Dermis microvascular lymphatic vessel endothelial cell (primary cell): ENCODE data around the gene NBEAL2. TPM values are rescaled to one million over a fixed set of nuclear protein-coding genes. Genes with fewer than 3 reads are reported as not detected.
A peak's percentile ranks its signal among the peaks of the same experiment; 100 is the strongest.

ENCODE experiments used
- DNase-seq, 2 donors: peaks; one replicate each; pipeline versions ENCODE4 v3.0.0 to v3.0.0-alpha.2; 2010; ENCODE audit warnings: low read depth in 2 of 2
- total RNA-seq: library from RNA; depleted of rRNA; stranded (reverse); fragments of >200 nt; gene quantifications from 2 replicates; pipeline ENCODE4 v1.2.1, GENCODE V29; 2014

NBEAL2 gene
- total RNA-seq, 1 donor from 2014 or later = 13.5 TPM

DNA sequence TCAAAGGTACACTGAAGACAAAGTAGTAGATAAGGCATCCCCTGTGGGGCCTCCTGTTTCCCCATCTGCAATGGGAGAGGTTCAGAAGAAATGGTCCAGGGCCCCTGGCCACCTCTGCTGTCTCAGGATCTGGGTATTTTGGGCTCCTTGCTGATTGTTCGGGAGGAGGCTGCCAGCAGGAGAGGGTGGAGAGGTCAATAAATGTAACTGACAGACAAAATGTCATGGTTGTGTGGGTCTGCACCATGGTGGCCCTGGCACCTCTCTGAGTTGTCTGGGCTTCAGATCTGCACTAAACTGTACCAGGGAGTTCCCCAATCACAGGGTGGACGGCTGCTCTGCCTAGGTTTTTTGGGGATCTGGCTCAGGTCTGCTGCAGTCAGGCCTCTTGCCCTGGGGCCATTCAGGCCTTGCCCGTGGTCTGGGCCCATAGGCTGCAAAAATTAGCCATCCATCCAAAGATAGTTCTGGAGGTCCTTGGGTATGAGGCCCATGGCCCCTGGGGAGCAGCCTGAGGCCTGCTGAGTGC, 7.4 kb downstream of the NBEAL2 start:
- no peak for DNase-seq

DNA sequence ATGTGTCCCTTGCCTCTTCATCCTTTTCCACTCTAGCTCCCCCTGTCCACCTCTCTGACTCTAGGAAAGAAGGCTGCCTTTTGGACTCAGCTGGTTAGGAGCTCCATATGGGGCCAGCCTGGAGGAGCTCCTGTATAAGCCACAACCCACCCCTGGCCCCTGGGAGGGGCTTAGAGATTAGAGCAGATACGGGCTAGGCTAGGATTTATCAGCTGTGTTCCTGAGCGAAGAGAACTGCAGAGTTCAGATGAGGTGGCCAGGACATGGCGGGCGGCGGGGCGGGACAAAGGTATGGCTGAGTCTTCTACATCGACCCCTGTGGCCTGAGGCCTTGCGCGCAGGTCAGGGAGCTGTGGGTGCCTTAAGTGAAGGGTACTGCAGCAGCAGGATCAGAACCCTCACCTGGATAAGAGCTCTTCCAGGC, 7.9 kb downstream of the NBEAL2 start:
- no peak for DNase-seq

DNA sequence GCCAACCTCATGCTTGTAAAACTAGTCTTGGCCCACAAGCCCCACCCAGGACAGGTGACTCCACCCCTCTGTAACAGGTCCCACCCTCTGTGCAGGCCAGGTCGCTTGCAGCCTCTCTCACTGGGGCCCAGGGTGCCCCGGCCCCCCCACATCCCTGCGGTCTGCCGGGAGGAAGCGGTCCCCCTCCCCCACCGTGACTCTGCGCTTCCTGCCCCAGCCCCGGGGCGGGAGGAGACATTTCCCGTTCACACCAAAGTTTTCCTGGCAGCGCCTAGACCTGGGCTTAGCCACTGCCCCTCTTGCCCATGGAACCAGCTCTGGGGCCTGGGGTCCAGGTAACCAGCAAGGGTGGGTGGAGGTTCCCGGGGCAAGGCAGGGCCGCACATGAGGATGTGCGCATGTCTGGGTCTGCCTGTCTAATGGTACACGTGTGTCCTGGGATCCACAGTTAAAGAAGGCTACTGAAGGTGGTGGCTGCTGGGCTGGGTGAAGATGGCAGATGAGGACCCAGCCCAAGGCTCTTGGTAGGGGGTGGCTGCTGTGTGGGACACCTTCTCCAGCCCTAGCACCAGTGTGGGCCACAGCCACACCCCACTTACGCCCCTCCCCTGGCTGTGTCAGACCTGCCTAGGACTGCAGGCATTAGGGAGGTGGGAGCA, 8.4 kb downstream of the NBEAL2 start:
- DNase-seq = peak in 1 of 2 donors; percentile 61

DNA sequence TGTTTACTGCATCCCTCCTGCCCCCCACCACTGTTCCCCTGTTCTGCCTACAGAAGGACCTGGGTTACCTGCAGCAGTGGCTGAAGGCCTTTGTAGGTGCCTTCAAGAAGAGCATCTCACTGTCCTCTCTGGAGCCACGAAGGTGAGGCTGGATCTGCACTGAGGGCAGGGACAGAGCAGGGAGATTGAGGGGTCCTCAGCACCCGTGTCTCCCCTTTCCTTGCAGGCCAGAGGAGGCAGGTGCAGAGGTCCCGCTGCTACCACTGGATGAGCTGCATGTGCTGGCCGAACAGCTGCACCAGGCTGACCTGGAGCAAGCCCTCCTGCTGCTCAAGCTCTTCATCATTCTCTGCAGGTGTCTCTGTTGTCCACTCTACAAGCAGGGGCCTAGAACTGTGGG, 9.2 kb downstream of the NBEAL2 start:
- DNase-seq = no peak

DNA sequence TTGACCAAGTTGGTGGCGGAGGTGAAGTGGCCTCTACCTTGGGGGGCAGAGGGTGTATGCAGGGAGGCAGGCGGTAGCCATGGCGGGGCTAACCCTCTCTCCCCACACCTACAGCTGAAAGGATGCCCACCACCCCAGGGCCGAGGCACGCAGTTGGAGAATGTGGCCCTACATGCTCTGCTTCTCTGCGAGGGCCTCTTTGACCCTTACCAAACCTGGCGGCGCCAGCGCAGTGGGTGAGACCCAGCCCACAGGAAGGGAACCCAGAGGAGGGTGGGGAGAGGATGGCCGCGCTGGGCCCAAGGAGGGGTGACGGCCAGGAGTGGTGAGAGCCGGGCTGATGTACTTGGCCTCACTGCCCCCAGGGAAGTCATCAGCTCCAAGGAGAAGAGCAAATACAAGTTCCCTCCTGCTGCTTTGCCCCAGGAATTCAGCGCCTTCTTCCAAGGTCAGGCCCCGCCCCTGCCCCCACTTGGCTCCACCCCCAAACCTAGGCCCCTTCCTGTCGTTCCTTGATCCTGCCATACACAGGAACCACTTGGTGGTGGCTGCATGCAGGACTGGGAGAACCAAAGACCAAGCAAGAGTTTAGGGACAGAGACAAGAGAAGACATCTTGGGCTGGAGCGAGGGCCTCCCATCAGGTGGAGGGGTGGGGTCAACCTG, 9.8 kb downstream of the NBEAL2 start:
- no peak for DNase-seq

DNA sequence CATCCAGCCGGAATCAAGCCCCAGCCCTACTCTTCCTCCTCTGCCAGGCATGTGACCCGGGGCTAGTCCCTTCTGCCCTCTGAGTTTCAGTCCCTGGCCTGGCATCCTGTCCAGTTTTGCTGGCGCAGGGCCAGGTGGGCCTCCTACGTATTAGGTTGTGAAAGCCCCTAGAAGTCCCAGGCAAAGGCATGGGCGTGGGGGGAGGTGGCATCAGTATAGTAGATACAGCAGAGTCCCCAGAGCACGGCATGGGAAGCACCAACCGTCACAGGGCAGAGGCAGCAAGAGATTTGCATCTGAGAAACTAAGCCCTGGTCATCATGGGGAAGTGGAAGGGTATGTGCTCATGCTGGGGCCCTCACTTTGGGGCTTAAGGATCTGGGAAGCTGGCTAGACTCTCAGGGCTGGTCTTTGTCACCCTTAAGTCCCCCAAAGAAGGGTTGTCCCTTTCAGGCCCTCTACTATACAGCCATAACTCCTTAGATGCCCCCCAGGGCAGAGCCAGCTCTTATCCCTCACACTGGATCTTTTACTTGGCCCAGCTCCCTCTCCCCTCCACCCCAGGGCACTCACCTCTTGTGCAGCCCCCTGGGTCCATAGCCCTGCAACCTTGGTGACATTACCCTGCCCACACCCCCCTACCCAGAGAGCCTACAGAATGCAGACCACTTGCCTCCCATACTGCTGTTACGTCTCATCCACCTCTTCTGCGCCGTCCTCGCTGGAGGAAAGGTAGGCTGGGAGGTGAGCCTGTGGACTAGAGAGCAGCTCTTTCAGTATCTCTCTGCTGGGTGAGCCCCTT, 11.3 kb downstream of the NBEAL2 start:
- DNase-seq = no peak

DNA sequence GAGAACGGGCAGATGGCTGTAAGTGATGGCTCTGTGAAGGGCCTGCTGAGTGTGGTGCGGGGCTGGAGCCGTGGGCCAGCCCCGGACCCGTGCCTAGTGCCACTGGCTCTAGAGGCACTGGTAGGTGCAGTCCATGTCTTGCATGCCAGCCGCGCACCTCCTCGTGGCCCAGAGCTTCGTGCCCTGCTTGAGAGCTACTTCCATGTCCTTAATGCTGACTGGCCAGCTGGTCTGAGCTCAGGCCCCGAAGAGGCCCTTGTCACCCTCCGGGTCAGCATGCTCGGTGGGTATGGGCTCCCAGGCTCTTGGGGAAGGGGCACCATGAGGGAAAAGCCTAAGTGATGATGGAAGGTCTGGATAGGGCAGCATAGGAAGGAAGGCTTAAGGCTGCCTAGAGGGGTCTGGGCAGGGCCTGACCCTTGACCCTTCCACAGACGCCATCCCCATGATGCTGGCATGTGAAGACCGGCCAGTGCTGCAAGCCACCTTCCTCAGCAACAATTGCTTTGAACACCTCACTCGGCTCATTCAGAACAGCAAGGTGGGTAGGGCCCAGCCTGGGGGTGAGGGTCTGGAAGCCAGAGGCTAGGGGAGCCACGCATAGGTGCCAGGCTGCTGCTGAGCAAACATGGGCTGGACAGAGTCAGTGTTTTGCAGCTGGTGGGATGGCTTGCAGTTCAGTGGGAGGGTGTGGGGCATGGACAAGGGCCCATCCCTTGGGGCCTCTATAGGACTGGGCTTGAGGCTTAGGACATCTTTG, 12.1 kb downstream of the NBEAL2 start:
- DNase-seq = no peak

DNA sequence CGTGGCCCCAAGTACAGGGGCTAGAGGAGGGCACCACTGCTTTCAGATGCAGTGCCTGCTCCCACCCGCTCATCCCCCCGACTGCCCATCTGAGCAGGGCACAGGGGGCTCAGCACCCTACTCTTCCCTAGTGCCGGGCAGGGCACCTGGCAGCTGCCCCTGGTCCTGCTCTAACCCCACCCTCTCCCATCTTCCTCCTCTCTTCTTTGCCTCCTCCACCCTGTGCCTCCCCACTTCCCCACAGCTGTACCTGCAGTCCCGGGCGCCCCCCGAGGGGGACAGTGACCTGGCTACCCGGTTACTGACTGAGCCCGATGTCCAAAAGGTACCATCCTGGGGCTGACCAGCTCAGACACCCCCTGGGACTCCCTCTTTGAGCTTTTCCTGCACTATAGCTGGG, 12.8 kb downstream of the NBEAL2 start:
- DNase-seq = no peak

DNA sequence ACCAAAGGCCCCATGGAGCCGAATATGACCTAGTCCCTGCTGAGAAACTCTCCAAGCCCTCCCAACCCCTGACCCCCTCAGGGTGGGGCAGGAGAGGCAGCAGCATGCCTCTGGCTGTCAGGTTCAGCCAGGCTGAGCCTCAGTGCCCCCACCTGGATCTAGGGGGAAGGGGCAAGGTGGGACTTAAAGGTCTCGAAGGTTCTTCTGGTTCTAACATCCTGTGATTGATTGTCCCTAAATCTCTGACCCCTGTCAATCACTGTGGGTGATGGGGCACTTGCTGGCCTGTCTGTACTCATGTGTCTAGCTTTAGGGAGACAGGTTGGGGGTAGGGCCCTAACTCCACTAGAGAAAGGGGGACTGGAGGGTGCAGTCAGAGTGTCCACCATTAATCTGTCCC, 13.8 kb downstream of the NBEAL2 start:
- DNase-seq = no peak

DNA sequence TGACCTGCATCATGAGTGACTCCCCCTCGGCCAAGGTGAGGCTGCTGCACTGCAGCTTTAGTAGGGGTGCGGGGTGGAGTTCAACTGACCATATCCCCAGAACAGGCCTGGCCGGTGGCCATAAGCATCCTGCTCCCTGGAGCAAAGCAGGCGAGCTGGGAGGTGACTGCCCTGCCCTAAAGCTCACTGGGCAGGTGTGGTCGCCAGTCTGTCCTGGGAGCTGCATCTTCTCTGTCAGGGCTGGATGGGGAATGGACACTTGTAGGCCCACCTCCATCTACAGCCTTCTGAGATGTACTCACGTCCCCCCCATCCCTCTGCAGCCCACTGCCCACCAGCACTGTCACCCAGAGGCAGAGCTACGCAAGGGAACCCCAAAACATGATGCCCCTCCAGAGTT, 14.5 kb downstream of the NBEAL2 start:
- no peak for DNase-seq

DNA sequence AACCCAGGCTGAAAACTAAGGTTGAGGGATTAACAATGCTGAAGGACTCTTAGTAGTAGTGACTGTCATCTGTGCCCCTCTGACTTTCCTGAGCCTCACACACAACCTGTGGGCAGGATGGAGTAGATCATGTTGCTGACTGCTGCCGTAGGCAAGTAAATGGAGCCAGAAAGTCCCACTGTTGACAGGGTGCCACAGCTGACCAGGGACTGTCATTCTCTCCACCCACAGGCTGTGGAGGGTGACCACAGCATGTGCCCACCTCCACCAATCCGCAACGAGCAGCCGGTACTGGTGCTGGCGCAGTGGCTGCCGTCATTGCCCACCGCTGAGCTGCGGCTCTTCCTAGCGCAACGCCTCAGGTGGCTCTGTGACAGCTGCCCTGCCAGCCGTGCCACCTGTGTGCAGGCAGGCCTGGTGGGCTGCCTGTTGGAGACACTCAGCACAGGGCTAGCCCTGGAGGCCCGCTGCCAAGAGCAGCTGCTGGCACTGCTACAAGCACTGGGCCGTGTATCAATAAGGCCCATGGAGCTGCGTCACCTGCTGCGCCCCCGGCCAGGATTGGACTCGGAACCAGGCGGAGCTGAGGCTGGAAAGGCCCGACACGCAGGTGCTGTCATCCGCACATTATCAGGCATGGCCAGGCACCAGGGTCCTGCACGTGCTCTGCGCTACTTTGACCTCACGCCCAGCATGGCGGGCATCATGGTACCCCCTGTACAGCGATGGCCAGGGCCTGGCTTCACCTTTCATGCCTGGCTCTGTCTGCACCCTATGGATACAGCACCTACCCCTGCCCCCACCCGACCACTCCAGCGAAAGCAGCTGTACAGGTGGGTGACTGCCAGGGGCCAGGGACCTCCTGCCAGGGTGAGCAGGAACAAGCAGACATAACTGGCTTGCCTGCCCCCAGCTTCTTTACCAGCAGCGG, 15.6 kb downstream of the NBEAL2 start:
- DNase-seq = no peak

DNA sequence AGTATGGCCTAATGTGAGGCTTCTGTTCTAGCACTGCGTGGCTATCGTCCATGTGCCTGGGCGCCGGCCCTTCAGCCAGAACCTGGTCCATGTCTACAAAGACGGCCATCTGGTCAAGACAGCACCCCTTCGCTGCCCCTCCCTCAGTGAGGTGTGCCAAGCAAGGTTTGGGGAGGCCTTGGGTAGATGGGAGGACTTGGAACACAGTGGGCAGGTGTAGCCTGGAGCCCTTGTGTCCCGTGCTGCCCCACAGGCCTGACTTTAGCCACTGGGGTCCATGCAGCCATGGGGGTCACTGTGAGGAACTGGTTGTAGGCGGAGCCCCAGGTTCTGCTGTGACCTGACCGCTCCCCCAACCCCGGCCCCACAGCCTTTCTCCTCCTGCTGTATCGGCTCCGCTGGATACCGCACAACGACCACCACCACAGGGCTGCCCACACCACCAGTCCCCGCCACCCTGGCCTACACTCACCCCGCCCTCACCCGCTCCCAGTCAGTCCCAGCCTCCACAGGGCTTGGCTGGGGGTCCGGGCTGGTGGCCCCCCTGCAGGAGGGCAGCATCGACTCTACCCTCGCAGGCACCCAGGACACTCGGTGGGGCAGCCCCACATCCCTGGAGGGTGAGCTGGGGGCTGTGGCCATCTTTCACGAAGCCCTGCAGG, 16.6 kb downstream of the NBEAL2 start:
- DNase-seq = no peak

DNA sequence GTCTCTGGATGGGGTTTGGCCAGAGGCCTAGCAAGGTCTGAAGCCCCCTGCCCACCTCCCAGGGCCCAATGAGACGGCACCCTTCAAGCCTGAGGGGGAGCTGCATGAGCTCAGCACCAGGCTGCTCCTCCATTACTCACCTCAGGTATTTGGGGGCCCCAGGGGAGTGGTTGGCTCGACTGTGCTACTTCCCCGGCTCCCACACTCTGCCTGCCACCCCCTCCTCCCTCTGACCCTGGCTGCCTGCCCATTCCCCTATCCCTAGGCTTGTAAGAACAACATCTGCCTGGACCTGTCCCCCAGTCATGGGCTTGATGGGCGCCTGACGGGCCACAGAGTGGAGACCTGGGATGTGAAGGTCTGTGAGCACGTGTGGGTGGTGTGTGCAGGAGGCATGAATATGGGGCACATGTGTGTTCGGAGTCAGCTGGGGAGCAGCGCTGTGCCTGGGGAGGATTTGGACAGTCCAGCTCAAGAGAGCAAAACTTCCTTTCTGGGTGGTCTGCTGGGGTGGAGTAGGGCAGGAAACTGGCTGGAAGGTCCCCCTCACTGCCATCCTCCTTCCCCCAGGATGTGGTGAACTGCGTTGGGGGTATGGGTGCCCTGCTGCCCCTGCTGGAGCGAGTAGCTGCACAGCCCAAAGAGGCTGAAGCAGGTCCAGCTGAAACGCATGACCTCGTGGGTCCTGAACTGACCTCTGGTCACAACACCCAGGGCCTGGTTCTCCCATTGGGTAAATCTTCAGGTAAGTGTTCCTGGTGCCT, 17.4 kb downstream of the NBEAL2 start:
- no peak for DNase-seq

DNA sequence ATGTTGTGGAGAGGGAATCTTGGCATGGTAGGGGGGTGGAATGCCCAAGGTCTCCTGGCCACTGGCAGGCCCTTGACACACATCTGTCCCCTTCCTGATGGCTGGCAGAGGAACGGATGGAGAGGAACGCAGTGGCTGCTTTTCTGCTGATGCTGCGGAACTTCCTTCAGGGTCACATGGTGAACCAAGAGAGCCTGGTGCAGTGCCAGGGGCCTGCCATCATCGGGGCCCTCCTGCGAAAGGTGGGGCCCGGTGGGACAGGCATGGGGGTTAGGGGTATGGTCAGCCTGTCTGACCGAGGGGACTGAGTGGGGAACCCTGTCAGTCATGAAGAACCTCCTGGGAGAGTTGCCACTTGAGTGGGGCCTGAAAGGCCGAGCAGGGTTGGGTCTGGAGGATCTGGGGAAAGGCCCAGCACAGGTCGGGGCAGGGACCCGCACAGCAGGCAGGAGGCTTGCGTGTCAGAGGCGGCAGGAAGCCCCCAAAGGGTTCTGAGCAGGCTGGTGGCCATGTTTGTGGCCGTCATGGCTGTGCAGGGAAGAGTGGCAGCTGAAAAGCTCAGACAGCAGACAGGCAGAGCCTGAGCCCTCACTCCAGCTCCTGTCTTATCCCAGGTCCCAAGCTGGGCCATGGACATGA, 18.1 kb downstream of the NBEAL2 start:
- DNase-seq = no peak

DNA sequence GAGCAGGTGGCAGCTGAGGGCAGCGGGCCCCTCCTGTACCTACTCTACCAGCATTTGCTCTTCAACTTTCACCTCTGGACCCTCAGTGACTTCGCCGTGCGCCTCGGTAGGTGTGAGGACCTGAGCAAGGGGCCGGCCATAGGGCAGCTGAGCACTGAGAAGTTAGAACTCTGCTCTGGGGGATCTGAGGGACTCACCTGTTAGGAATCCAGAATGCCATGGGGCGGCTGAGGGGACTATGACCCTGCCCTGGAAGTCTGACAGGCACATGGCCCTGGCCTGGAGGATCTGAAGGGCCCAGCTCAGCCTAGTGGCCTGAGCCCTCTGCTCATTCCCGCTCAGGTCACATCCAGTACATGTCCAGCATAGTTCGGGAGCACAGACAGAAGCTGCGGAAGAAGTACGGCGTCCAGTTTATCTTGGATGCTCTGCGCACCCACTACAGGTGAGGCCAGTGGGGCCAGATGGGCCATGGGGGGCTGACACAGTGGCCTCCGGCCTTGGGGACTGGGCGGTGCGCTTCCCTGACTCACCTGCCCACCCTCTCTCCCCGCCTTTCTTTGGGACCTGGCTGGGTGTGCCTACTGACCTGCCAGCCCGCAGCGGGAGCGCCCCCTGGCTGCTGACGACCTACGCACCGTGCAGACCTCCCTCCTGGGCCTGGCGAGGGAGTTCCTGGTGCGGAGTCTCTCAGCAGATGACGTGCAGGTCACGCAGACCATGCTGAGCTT, 18.8 kb downstream of the NBEAL2 start:
- peak; percentile 42 to 77 for DNase-seq

DNA sequence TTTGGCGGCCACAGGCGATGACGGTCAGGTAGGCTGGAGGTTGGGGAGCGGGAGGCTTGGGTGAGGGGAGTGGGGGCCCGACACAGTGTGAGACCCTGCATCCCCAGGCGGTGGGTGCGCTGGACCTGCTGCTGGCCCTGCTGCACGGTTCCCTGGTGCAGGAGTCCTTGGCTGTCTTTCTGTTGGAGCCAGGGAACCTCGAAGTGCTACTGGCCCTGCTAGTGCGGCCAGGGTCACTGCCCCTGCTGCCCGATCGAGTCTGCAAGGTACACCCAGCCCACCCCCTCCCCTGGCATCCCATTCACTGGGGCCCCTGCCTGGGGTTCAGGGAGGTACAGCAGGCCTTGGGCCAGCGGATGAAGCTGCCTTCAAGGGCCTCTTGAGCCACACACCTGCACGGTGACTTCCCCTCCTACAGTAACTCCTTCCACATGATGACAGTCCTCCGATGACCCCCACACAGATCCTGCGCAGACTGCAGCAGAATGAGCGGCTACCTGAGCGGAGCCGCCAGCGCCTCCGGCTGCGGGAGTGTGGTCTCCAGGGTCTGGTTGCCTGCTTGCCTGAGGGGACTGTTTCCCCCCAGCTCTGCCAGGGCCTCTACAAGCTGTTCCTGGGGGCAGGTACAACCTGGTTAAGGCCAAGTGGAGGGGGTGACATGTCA, 19.5 kb downstream of the NBEAL2 start:
- DNase-seq = no peak

DNA sequence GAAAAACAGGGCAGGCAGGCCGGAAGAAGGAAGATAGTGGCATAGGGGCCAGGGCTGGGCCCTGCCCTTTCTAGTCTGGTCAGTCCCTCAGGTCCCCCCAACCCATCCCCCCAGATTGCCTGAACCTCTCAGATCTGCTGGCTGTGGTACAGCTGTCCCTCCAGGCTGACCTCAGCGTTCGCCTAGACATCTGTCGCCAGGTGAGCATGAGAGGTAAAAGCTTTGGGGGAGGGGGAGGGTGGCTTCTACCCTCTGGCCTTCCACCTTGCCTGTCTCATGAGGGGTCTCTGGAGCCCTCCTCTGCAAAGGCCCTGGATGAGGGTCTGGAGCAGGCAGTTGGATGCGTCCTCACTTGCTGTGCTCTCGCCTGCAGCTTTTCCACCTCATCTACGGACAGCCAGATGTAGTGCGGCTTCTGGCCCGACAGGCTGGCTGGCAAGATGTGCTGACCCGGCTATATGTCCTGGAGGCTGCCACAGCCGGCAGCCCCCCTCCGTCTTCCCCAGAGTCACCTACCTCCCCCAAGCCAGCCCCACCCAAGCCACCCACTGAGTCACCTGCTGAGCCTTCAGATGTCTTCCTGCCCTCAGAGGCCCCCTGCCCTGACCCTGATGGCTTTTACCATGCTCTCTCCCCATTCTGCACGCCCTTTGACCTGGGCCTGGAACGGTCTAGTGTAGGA, 20.2 kb downstream of the NBEAL2 start:
- DNase-seq = no peak
